Ishikawa (cell line): Measurements from ENCODE around the gene TCF4.

Experiments used
- CEBPB ChIP-seq: IDR thresholded peaks from 2 replicates; pipeline ENCODE4 v1.6.1; 2012
- CREB1 ChIP-seq: IDR thresholded peaks from 2 replicates; pipeline ENCODE4 v1.6.1; 2012; ENCODE audit warnings: low read depth
- EGR1 ChIP-seq: IDR thresholded peaks from 2 replicates; pipeline ENCODE4 v1.6.1; 2012
- EP300 ChIP-seq: IDR thresholded peaks from 2 replicates; pipeline ENCODE4 v1.6.1; 2012; ENCODE audit warnings: borderline replicate concordance
- FOXM1 ChIP-seq: IDR thresholded peaks from 2 replicates; pipeline ENCODE4 v1.6.1; 2012; ENCODE audit warnings: low read depth, borderline replicate concordance
- NFIC ChIP-seq: IDR thresholded peaks from 2 replicates; pipeline ENCODE4 v1.6.1; 2012
- RAD21 ChIP-seq: IDR thresholded peaks from 2 replicates; pipeline ENCODE4 v1.6.1; 2012; ENCODE audit warnings: low read depth
- TAF1 ChIP-seq: IDR thresholded peaks from 2 replicates; pipeline ENCODE4 v1.6.1; 2012; ENCODE audit warnings: low read depth, mild to moderate bottlenecking
- TCF12 ChIP-seq: IDR thresholded peaks from 2 replicates; pipeline ENCODE4 v1.6.1; 2012; ENCODE audit warnings: low read depth
- TEAD4 ChIP-seq: IDR thresholded peaks from 2 replicates; pipeline ENCODE4 v1.6.1; 2012
- YY1 ChIP-seq: IDR thresholded peaks from 2 replicates; pipeline ENCODE4 v1.6.1; 2012; ENCODE audit warnings: low read depth
- ZBTB7A ChIP-seq: IDR thresholded peaks from 2 replicates; pipeline ENCODE4 v1.6.1; 2012; ENCODE audit warnings: low read depth
- TF ChIP-seq, protein P1 (sequence below): IDR thresholded peaks from 2 replicates; pipeline ENCODE4 v1.6.1; 2012
- TF ChIP-seq, protein P2 (sequence below): IDR thresholded peaks from 2 replicates; pipeline ENCODE4 v1.6.1; 2012; ENCODE audit warnings: low read depth, mild to moderate bottlenecking
- TF ChIP-seq, protein P3 (sequence below): IDR thresholded peaks from 2 replicates; pipeline ENCODE4 v1.6.1; 2012

Gene TCF4

DNA sequence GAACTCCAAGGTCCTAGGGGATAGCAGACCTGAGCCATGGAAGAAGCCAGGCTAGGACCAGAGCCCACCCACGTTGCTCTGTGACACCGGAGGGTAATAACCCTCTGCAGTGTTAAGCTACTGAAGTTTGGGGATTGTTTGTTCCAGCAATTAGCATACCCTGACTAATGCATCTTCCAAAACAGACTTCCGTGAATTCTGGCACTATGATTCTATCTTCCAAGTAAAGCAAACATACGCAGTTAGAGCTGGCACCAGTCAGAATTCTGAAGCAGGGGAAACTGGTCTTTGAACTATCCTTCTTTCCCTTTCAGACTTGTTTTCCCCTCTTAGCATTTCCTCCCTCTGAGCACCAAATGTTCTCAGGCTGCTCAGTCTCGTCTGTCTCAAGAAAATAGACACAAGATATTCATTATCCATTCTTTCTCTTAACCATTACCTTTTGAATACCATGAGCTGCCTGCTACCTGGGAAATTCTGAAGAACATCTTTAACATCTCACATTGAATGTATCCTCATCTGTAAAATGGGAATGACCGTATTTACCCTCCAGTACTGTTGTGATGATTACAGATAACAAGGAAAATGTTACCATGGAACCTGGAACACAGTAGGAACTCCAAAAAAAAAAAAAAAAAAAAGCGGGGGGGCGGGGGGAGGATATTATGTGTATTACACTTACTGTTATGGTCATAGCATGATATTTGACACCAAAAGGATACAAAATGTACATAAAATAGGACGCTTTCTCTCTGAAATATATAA, 108.2 kb downstream of the TCF4 start:
- TF ChIP-seq, protein P1, sequence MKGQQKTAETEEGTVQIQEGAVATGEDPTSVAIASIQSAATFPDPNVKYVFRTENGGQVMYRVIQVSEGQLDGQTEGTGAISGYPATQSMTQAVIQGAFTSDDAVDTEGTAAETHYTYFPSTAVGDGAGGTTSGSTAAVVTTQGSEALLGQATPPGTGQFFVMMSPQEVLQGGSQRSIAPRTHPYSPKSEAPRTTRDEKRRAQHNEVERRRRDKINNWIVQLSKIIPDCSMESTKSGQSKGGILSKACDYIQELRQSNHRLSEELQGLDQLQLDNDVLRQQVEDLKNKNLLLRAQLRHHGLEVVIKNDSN, result no peak
- TF ChIP-seq YY1 (no peak), RAD21 (no peak), TAF1 (no peak), TEAD4 (no peak), NFIC (no peak), EP300 (no peak), CREB1 (no peak), TCF12 (no peak), CEBPB (no peak), FOXM1 (no peak), ZBTB7A (no peak), EGR1 (no peak)
- TF ChIP-seq, protein P2, sequence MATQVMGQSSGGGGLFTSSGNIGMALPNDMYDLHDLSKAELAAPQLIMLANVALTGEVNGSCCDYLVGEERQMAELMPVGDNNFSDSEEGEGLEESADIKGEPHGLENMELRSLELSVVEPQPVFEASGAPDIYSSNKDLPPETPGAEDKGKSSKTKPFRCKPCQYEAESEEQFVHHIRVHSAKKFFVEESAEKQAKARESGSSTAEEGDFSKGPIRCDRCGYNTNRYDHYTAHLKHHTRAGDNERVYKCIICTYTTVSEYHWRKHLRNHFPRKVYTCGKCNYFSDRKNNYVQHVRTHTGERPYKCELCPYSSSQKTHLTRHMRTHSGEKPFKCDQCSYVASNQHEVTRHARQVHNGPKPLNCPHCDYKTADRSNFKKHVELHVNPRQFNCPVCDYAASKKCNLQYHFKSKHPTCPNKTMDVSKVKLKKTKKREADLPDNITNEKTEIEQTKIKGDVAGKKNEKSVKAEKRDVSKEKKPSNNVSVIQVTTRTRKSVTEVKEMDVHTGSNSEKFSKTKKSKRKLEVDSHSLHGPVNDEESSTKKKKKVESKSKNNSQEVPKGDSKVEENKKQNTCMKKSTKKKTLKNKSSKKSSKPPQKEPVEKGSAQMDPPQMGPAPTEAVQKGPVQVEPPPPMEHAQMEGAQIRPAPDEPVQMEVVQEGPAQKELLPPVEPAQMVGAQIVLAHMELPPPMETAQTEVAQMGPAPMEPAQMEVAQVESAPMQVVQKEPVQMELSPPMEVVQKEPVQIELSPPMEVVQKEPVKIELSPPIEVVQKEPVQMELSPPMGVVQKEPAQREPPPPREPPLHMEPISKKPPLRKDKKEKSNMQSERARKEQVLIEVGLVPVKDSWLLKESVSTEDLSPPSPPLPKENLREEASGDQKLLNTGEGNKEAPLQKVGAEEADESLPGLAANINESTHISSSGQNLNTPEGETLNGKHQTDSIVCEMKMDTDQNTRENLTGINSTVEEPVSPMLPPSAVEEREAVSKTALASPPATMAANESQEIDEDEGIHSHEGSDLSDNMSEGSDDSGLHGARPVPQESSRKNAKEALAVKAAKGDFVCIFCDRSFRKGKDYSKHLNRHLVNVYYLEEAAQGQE, result no peak
- TF ChIP-seq, protein P3, sequence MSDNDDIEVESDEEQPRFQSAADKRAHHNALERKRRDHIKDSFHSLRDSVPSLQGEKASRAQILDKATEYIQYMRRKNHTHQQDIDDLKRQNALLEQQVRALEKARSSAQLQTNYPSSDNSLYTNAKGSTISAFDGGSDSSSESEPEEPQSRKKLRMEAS, result no peak

DNA sequence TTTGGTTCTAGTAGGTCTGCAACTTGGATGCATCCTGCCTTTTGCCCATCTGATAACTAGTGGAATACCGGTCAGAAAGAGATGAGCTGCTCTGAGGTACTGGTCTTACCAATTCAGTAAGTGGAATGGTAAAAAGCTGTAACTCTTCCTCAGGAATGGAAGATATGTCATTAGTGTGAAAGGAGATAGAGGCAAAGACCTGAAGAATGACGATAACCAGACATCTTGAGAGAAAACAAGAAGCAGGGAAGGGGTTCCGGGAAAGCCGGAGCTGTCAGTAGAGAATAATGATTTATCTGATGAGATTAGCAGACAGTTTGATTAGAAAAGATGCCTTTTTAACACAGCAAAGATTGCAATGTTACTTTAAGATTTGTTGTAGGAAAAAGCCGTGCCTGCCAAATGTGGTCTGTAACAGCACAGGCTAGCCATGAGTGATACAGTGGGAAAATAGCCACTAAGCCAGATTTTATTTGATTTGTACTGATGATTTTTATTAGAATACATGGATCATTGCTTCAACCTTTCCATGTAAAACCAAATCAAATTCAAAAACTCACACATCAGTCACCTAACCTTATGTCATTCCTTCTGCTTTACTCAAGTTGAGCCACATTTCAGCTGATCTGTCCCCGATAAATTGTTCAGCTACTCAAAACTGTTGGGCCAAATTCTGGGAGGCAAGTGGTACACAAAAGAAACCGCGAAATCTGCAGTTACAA, 110.0 kb downstream of the TCF4 start:
- TF ChIP-seq, protein P2, result no peak
- no peak for TF ChIP-seq RAD21
- TF ChIP-seq, protein P1, result no peak
- TF ChIP-seq CEBPB, result no peak
- no peak for TF ChIP-seq TAF1
- TF ChIP-seq ZBTB7A, result no peak
- TF ChIP-seq, protein P3, result no peak
- TF ChIP-seq TEAD4, result no peak
- TF ChIP-seq CREB1, result no peak
- no peak for TF ChIP-seq NFIC
- no peak for TF ChIP-seq EP300
- TF ChIP-seq EGR1, result no peak
- TF ChIP-seq TCF12, result no peak

DNA sequence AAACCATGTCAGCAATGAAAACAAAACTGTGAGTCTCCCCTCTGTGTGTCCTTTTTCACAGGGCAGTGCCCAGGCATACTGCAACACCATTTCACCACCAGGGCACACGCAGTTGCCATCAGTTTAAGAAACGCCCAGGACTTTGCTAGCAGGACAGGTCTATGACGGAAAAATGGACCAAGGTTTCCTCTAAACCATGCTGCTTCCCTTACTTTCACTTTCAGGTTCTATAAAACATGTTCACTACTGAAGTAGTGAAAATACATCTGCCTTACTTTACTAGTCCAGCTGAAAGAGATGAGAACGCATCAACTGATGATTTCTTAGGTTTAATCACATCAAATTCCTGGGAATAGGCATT, 110.5 kb downstream of the TCF4 start:
- TF ChIP-seq EP300, result no peak
- TF ChIP-seq YY1, result no peak

DNA sequence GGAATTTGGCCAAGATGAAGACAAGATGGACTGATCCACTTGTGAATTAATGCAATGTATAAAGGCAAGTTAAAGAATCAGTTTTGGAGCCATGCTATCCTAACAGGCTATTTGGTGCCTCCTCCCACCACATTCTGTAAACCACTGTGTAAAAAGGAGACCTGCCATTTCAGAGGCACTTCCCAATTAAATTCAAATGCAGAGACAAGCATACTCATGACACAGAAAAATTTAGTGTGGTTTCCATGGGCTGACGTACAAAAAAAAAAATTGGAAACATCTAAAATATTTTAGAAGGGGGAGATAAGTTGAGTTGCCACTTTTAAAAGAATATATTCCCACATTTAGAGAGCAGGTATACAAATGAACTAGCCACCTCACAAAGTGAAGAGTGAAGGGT, 112.1 kb downstream of the TCF4 start:
- TF ChIP-seq CEBPB (no peak), EP300 (no peak), YY1 (no peak), EGR1 (no peak), CREB1 (no peak), TCF12 (no peak), FOXM1 (no peak)

DNA sequence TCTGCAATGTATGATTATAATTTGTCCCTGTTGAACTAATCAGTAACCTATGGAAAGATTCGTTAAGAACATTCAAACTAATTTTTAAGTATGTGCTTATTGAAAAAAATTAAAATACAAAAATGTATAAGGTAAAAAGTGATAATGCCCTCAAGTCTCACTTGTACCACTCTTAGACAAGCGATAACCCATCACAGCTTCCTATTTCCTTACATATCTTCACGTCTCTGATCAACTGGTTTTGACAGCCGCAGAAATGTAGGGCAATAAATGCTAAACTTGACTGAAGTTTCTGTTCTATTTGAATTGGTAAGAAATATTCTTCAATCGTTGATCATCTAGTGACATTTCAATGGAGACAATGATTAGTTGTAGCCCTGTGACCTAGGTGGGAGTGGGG, 112.5 kb downstream of the TCF4 start:
- TF ChIP-seq EGR1, result no peak
- TF ChIP-seq ZBTB7A, result no peak
- TF ChIP-seq CREB1, result no peak
- no peak for TF ChIP-seq NFIC

DNA sequence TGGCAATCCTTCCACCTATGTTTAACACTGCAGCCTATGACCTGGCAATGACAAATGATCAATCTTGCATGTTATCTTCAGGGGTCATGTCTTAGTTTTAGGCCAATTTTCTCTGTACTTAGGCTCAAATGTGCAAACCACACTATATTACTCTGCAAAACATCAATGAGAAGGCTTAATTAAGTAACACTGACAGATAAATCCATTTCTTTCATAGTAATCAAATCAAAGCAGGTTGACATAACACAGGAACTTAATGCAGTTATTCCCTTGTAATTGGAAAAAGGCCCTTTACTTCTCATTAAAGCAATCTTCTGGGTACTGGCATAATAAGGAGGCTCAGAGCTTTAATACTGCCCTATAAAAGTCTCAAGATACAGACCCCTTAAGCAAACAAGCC, 114.4 kb downstream of the TCF4 start:
- TF ChIP-seq, protein P1, result no peak
- TF ChIP-seq NFIC (no peak), ZBTB7A (no peak)
- TF ChIP-seq, protein P3, result no peak
